HG03025 (cell line): Measurements from ENCODE around the gene RAB9B.
A peak's percentile ranks its signal among the peaks of the same experiment; 100 is the strongest.
"Not testable (repeated sequence)": the region's sequence is repeated elsewhere in the genome, so short reads cannot be mapped to it uniquely, and the experiment has no call there.

Experiments used
- ATAC-seq: cut with Tn5 transposase; IDR thresholded peaks from one replicate; pipeline ENCODE4 v1.9.1; 2021; ENCODE audit warnings: mild to moderate bottlenecking, moderate library complexity; ENCODE audit not compliant: unreplicated experiment, low FRiP score

Gene RAB9B, protein sequence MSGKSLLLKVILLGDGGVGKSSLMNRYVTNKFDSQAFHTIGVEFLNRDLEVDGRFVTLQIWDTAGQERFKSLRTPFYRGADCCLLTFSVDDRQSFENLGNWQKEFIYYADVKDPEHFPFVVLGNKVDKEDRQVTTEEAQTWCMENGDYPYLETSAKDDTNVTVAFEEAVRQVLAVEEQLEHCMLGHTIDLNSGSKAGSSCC

DNA sequence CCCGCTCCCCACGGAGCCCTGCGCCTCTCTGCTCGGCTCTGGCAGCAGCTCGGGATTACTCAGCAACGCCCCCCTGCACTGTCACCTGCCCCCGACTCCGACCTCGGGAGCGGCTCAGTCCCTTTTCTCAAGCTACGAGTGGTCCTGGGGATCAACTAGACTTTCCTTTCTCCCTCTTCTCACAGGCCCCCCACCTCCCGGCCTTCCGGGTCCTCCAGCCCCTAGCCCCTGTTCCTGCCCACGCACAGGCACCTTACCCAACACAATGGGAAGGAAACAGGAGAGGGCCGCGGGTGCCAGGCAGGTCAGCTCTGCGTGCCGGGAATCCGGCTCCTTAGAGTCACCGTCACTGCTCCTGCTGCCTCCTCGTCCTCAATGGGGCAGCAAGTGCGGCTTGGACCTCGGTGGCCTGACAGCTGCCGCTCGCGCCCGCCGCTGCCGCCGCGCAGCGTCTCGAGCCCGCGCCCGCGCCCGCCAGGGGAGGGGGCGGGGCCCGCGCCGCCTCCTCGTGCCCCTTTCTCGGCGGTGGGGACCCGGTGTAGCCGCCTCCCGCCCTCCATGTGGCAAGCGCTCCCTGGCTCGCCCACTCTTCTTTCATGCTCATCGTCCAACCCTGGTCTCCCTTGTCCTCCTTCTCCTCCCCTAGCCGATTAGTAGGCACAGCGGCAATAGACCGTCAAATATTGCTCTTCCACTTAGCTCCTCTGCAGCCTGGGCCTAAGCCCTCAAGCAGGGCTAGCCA is at the start of gene RAB9B:
Gene RAB9B (minus strand): TSS at position 455 of the 742 bp plus-strand sequence. CDS start 6,473 bp downstream, outside the sequence.
- peak; percentile 84 for ATAC-seq

DNA sequence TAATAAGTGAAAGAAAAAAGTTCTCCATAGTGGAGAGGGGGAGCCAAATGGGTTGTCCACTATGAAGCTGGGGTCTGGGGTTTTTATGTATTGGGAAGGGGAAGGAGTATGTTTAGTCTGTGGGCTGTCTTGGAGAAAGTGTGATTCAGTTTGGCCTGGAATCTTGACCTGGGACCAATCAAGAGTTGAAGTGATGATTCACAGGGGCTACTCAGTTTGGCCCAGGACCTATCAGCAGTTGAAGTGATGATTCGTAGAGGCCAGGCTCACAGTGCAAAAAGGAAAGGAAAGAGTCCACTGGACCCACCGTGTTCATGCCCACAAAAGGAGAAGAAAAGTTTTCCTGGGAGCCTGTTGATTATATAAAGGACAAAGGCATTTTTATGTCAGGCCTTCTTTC is 47.3 kb upstream of the RAB9B start:
- ATAC-seq, result no peak

DNA sequence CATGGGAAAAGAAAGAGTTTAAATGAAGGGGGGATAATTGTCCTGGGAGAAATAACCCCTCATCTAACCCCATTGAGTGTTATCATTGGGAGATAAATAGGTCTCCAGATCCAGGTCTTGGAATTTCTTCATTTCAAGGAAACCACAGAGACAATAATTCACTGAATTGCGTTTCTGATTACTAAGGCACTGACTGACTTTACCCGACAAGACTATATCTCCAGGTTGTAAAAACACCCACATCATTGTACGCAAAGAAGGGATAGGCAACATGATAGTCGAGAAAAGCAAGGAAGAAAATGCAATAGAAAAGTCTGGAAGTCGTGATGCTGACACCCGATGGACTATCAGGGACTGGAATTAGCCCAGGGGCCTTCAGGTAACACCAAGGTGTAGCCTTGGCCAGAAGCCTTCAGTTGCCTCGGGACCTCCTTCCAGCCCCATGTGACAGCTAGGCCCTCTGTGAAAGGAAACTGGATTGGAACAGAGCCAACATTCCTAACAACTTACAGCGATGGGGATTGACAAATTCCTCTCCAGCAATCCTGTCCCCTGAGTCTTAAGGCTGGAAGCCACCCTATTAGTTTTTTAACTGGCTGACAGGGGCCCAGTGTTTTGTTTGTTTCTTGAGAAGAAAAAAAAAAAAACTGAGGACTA is 46.5 kb upstream of the RAB9B start:
- ATAC-seq, result no peak

DNA sequence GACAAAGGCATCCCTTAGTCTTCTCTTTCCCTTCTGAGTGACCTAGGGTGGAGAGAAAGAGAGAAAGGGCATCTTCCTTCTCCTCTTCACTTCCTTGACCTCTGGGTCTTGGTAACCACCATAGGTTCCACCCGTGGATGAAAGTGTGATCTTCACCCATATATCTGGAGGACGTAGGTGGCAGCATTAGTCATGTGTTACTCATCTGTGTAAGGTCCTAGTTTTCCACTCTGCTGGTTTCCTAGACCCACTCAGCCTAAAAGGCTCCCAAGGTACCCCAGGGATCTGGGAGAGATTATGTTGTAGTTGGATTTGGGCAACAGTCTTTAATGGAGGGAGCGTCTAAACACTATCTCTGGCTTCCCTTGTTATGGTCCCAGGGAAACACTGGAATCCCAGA is 45.5 kb upstream of the RAB9B start:
- no peak for ATAC-seq

DNA sequence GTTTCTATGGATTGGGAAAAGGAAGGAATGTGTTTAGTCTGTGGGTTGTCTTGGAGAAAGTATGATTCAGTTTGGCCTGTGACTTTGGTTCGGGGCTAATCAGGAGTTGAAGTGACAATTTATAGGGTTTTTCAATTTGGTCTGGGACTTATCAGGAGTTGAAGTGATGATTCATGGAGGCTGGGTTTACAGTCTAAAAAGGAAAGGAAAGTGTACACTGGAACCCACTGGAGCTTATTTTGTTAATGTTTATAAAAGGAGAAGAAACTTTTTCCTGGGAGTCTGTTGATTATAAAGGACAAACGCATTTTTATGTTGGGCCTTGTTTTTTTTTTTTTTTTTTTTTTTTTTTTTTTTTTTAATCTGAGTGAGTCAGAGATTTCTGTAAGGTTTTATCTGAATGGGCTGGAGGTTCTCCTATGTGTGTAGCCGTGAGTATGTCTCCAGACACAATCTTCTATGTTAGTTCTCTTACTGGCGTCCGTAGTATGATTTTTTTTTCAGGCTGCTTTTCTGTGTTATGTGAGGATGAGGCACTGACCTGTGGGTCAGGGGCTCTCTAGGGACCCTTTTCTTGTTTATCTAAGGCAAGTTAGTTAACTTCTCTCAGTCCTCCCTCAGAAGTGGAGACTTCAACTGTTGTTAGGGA is 33.0 kb upstream of the RAB9B start:
- no peak for ATAC-seq

DNA sequence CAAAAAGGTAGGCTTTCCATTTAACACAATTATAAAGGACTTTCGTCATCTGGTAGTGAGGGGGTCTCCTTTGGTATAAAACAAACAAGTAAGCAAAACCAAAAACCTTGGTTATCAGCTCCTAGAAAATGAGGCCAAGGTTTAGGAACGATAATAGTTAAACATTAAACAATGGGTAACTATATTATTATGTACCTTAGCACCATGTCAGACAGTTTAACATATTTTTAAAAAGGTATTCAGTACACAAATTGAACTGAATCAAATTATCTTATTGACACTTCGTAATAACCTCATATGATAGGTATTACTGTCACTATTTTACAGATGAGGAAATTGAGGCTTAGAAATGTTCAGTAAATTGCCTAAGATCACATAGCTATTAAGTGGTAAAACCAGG is 32.1 kb upstream of the RAB9B start:
- no peak for ATAC-seq

DNA sequence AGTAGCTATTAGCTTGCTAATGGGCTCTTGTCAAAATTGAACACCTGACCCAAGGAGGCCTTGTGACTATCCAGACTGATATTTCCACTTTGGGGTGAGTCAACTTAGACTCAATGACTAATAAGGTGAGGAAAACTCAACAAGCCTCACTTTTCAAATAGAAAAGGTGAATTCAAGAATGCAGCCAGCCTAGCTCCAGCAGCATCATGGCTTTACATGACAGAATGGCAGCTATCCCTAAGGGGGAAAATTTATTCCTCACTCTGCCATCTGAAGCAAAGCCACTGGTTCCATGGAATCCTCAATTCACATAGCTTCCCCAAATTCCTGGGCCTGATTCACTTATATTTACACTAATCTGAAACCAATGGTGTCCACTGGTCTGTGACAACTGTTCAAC is 29.1 kb upstream of the RAB9B start:
- no peak for ATAC-seq

DNA sequence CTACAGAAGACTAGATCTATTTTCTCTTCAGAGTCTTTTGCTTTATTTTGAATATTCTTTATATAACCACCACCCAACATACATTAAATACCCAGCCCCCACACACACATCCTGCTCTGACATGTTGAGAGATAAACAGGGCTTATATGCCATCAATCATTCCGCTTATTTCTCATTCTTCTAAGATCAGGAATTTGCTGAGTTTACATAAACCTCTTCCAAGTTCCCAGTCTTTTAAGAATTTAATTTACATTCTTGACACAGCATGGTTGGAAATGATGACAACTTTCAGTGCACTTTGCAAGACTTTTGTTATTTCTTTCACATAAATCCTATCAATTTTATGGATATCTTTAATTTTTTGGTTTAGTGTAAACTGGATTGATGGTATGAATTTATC is 17.5 kb upstream of the RAB9B start:
- ATAC-seq, result no peak

DNA sequence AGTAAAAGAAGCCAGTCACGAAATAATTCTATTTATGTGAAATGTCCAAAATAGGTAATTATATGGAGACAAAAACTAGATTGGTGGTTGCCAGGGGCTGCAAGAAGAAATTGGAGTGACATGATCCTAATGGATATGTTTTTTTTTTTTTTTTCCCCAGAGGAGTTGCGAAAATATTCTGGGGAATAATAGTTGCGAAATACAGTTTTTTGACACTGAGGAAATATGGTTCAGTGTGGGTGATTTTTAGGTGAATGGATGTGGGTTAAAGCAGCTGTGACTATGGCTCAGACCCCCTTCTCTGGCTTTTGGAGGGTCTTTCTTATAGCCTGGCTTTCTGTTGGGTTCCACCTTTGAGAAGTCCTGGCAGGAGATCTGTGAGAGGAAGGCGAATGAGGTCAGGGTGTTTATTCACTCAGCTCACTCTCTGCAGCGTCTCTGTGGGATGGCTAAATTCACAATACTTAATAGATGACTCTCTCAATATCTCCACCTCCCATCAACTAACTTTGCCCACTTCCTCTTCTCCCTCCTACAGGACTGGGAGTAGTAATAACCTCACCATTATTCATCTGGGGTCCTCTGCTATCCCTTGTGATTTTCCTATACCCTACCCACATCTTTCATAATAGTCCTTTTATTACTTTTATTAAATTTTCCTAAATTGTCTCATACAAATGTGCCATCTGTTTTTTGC is 15.3 kb upstream of the RAB9B start:
- ATAC-seq, result no peak

DNA sequence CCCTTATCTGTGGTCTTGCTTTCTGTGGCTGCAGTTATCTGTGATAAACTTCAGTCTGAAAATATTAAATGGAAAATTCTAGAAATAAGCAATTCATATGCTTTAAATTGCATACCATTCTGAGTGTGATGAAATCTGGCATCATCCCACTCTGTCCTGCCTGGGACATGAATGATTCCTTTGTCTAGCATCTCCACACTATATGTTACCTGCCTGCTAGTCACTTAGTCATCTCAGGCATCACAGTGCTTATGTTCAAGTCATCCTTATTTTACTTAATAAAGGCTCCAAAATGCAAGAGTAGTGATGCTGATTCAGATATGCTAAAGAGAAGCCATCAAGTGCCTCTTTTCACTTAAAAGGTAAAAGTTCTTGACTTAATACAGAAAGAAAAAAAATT is 14.3 kb upstream of the RAB9B start:
- ATAC-seq, result no peak

DNA sequence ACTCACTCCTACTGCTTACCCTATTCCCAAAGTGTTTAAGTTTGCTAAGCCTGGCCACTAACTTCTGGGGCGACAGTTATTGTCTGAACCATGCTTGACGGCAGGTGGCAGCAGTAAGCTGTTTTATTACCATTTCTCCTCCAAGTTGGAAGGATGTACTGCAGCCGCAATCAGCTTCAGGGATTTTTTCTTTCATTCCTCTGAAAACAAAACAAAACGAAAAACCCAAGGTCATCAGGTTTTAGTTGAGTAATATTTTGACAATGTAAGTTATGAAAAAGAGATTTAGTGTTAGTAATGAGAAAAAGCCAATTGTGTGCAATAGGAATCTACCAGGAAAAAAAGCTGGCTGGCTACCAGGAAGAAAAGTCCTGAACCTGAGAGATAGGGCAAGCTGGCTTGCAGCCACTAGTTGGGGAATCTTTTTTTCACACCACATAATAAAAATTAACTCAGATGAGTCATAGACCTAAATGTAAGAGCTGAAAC is 13.2 kb upstream of the RAB9B start:
- peak; percentile 71 for ATAC-seq

DNA sequence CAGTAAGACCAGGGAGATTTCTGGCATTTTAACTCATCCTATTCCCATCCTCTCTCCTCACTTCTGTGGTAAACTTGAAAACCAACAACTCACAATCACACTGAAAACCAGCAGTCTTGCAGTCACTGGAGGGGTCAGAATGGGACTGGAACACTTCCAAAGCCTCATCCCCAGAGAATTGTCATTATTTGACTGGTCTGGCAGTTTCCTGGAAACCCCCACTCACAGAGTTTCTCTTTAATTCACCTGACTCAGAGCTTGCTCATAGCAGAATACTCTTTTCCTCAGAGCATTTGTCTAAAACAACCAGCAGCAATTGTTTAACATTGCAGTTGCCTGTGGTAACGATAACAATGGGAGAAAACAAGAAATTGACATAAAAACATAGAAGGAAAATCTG is 7.3 kb upstream of the RAB9B start:
- ATAC-seq, result no peak

DNA sequence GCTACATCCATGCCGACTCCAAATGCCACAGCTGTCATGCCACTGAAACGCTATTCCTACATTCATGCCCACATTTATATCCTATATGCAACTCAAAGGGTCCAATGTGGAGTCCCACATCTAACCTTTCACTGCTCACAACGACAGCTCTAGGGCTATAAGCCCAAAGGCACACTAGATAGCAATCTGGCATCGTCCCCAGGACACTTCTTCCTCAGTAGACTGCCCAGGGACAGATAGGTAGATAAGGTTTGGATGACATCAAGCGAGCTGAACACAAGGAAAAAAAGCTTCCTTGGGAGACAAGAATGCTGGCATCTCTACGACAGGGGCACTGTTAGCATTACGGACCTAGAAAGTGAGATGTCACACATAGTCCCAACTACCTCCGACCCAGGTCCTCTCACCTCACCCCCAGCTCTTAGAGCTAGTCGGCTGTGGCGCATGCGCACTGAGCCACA is 685 bp downstream of the RAB9B start:
- no peak for ATAC-seq

DNA sequence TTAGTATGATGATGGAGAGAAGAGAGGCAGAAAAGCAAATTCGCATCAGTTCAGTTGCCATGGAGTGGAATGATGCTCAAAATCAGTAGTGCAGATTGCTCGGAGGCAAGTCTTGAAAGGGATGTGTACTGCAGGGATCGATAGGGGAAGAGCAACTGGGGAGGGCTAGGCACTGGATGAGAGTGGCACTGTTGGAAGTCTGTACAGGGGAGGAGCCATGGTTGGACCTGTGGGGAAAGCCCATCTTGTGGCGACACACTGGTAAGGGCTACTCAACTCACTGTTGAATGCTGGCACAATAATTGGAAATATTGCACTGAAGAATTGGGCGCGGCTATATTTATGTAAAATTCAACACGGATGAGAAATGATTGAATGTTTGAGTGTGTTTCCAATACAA is 1.2 kb downstream of the RAB9B start:
- ATAC-seq, result no peak

DNA sequence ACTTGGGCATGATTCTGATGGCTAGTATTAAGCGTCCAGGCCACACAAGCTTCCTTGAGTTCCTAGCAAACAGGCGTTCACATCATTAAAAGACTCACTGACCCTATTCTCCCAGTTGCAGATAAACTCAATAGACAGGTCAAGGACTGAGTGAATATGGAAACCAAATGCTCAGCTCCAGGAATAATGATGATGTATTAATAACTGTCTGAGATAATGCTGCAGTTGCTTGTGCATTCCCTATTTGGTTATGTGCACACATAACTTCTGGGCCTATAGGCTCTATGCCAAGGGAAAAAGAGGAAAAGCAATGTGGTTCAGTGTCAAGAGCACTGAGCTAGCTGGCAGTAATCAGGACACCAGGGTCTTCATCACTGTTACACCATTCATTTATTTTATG is 3.5 kb downstream of the RAB9B start:
- ATAC-seq, result no peak

DNA sequence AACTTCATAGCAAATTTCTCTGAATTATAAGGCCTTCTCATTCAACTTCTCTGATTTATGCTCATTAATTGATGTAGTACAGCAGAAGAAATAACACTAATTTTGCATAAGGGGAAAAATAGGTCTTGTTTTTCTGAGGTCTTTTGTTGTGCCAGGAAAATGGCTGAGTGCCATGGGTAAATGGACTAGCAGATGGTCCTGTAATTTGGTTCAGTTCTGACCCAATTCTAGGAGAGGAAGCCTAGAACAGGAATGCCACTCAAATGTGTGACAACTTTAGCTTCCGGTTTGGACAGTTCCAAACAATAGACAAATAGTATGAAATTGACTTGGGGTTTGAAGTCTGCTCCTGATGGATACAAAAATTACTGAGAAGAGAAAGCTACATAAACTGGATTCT is 6.2 kb downstream of the RAB9B start:
- ATAC-seq, result no peak

DNA sequence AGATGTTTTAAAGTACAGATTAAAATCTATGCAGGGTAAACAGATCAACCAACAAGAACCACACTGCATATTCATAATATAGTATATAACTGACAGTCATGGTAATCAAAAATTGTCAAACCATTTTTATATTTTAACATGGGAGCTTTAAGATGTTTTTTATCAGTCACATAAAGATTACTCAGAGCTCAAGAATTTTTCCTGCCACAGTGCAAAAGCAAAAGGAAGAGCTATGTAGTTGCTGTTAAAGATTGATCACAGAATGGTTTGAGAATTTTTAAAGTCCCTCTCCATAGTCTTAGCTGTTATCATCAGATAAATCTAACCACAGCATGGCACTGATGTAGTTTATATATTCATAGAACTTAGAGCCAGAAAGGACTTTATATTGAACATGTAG is 8.5 kb downstream of the RAB9B start:
- ATAC-seq, result no peak

DNA sequence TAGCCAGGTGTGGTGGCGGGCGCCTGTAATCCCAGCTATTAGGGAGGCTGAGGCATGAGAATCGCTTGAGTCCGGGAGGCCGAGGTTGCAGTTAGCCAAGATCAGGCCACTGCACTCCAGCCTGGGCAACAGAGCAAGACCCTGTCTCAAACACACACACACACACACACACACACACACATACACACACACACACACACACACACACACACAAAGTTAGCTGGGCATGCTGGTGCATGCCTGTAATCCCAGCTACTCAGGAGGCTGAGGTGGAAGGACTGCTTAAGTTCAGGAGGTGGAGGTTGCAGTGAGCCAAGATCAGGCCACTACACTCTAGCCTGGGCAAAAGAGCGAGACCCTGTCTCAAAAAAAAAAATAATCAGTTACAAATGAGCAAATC is 11.3 kb downstream of the RAB9B start:
- ATAC-seq, result not testable (repeated sequence)

DNA sequence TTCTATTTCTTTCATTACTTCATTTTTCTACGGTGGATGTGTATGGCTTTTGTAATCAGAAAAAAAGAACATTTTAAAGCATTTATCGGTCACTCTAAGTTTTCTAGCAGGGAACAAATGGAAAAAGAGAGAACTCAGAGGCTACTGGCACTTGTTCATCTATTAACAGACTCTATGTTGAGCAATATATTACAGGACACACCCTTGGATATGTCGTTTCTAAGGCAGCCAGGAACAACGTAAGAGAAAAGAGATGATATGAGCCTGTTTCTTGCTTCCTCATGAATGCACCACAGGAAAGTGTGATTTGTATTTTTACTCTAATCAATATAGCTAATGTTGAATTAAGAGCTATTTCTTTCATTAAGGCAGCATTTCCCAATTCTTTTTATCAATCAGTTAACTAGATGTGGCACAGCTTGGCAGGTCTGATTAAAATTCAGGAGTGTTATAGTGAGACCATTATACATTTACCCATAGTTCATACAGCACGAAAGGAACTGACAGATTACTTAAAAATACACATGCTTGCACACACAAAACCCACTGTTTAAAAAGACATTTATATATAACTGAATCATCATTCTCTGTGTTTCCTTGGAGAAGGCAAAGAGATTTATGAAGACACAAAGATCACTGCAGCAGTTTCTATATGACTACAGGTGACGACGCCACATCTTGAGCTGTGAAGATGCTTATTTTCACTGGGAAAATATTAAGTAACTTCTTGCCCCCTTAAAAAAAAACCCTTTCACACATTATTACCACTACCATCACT is 13.0 kb downstream of the RAB9B start:
- no peak for ATAC-seq

DNA sequence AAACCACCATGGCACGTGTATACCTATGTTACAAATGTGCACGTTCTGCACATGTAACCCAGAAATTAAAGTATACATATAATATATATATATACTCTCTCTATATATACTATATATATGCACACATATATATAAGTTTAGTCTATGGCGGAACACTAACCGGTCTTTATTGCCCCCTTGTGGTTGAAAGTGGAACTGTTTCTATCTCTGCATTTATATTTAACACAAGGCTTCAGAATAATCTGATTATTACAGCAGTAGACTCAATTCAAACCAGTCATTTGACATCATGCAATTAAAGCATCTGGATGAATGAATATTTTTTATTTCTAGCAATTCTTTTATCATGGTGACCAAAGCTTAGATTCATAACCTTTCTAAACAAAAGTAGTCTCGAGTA is 14.6 kb downstream of the RAB9B start:
- ATAC-seq, result no peak
